Measurements from ENCODE around the gene SPPL2A. TPM values are rescaled to one million over a fixed set of nuclear protein-coding genes. Genes with fewer than 3 reads are reported as not detected.

SPPL2A gene
- total RNA-seq, 4 donors from 2014 or later = 122 to 132 (median 128) TPM

DNA sequence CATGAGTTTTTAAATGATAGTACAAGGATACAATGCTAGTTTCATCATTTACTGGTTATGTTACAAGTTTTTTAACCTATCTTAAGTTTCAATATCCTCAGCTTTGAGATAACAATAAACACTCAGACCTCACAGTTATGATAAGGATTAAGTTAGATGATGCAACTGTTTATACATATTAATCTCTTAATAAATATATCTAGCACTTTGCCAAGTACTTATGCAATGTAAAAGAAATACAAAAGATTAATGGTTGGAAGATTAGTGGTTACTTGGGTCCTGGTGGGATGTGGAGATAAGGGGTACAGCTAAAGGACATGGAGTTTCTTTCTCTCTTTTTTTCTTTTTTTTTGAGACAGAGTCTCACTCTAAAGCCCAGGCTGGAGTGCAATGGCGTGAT, 12.0 kb downstream of the SPPL2A start:
- Histone ChIP-seq H3K4me1 (peaks cover 42 to 74% (median 61%) of the 10 kb centered on the region in 4 donors), H3K36me3 (peaks cover 0 to 12% (median 2%) of the 10 kb centered on the region in 4 donors), H3K27ac (replicated peaks in 1 of 4) (peak overlapping the region in 1 of 4 donors; percentile 24), H3K27me3 (no peaks in the 10 kb centered on the region), H3K9me3 (no peaks in the 10 kb centered on the region), H3K4me3 (no peak overlapping the region)
- WGBS = 81% methylated on average over 1 of the region's 1 CpG
- TF ChIP-seq POLR2AphosphoS5 (IDR thresholded peaks at IDR 0.05) = no peak
- DNase-seq (ENCODE audit: extremely low spot score) = no peak
- intact Hi-C loops (cut with DNase I) = no loop called here

DNA sequence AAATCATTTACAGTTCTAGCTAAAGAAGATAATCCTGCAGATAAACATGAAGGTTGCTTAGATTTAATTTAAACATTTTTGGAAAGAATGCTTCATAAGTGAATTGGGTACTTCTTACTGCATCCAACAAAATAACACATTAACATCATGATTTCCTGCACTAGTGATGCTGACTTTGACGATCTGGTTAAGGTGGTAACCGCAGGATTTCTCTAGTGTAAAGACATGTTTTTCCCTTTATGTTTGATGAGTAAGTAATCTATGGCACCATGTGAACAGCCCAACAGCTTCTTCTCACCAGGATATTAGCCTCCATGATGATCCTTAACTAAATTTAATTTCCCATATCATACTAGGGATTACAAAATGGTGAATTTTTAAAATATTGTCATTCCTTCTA, 14.1 kb downstream of the SPPL2A start:
- peaks cover 0 to 31% (median 7%) of the 10 kb centered on the region in 4 donors for H3K36me3 ChIP-seq
- no peak overlapping the region for H3K4me3 ChIP-seq
- H3K27me3 ChIP-seq = no peaks in the 10 kb centered on the region
- H3K9me3 ChIP-seq = no peaks in the 10 kb centered on the region
- DNase-seq (ENCODE audit: extremely low spot score) = no peak
- intact Hi-C loops (cut with DNase I) = no loop called here
- WGBS = 90% methylated on average over 2 of the region's 2 CpGs
- TF ChIP-seq POLR2A (IDR thresholded peaks at IDR 0.05; ENCODE audit: low read depth) (no peak), EP300 (IDR thresholded peaks at IDR 0.05) (no peak), POLR2AphosphoS5 (IDR thresholded peaks at IDR 0.05) (no peak)
- TF ChIP-seq, protein P1, sequence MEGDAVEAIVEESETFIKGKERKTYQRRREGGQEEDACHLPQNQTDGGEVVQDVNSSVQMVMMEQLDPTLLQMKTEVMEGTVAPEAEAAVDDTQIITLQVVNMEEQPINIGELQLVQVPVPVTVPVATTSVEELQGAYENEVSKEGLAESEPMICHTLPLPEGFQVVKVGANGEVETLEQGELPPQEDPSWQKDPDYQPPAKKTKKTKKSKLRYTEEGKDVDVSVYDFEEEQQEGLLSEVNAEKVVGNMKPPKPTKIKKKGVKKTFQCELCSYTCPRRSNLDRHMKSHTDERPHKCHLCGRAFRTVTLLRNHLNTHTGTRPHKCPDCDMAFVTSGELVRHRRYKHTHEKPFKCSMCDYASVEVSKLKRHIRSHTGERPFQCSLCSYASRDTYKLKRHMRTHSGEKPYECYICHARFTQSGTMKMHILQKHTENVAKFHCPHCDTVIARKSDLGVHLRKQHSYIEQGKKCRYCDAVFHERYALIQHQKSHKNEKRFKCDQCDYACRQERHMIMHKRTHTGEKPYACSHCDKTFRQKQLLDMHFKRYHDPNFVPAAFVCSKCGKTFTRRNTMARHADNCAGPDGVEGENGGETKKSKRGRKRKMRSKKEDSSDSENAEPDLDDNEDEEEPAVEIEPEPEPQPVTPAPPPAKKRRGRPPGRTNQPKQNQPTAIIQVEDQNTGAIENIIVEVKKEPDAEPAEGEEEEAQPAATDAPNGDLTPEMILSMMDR (IDR thresholded peaks at IDR 0.05) = no peak
- peaks cover 42 to 92% (median 70%) of the 10 kb centered on the region in 4 donors for H3K4me1 ChIP-seq
- H3K27ac ChIP-seq (replicated peaks in 1 of 4) = peak overlapping the region in 1 of 4 donors; percentile 69

DNA sequence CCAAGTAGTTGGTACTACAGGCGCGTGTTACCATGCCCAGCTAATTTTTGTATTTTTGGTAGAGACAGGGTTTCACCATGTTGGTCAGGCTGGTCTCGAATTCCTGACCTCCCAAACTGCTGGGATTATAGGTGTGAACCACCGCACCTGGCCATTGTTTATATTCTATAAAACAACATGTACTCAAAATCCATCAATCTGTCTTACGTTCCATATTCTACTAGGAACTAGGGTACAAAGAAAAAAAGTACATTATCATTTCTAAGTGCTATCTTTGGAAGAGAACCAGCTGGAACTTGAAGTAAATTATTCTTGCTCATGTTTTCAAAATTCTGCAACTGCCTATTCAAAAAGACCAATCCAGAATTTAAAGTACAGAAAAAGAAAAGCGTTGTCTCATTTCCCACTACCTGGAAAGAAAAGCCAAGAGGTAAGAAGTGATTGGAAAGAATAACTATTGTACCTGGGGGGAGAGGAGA, 15.2 kb downstream of the SPPL2A start:
- peaks cover 42 to 85% (median 67%) of the 10 kb centered on the region in 4 donors for H3K4me1 ChIP-seq
- TF ChIP-seq, protein P1 (IDR thresholded peaks at IDR 0.05) = no peak
- TF ChIP-seq POLR2AphosphoS5 (IDR thresholded peaks at IDR 0.05) (no peak), EP300 (IDR thresholded peaks at IDR 0.05) (no peak), POLR2A (IDR thresholded peaks at IDR 0.05; ENCODE audit: low read depth) (no peak)
- intact Hi-C loops (cut with DNase I) = no loop called here

DNA sequence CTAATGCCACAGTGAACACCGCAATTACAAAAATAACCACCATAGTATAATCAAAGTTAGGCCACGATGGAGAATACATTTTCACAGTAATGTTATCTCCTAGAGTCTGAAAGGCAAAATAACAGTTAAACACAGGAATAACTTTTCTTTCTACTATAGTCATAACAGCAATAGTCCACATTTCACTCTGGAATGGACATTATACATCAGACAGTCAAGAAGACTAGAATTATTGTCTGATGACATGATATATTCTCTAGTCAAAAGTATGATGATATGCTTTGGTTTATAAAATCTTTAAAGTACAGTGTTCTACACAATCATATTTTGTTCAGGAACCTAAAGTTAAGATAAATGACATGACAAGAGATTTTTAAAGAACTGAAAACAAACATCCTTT, 18.0 kb downstream of the SPPL2A start:
- Histone ChIP-seq H3K4me3 (no peak overlapping the region), H3K9me3 (no peaks in the 10 kb centered on the region), H3K4me1 (peaks cover 28 to 60% (median 47%) of the 10 kb centered on the region in 4 donors), H3K27ac (replicated peaks in 1 of 4) (peak overlapping the region; percentile 1 to 68 (median 48)), H3K36me3 (peaks cover 13 to 55% (median 36%) of the 10 kb centered on the region in 4 donors), H3K27me3 (no peaks in the 10 kb centered on the region)
- intact Hi-C loops (cut with DNase I) = no loop called here
- WGBS = 72% methylated on average over 2 of the region's 2 CpGs
- TF ChIP-seq POLR2AphosphoS5 (IDR thresholded peaks at IDR 0.05) = no peak
- TF ChIP-seq POLR2A (IDR thresholded peaks at IDR 0.05; ENCODE audit: low read depth) = no peak
- TF ChIP-seq, protein P1 (IDR thresholded peaks at IDR 0.05) = no peak
- TF ChIP-seq EP300 (IDR thresholded peaks at IDR 0.05) = no peak
- no peak for DNase-seq (ENCODE audit: extremely low spot score)

More for the DNA sequence above, 15.2 kb downstream of the SPPL2A start:
- no peak overlapping the region for H3K4me3 ChIP-seq
- peaks cover 5 to 41% (median 15%) of the 10 kb centered on the region in 4 donors for H3K36me3 ChIP-seq
- peak overlapping the region; percentile 40 to 69 (median 57) for H3K27ac ChIP-seq (replicated peaks in 1 of 4)
- 48% methylated on average over 6 of the region's 6 CpGs for WGBS
- no peaks in the 10 kb centered on the region for H3K27me3 ChIP-seq
- no peaks in the 10 kb centered on the region for H3K9me3 ChIP-seq
- no peak for DNase-seq (ENCODE audit: extremely low spot score)

DNA sequence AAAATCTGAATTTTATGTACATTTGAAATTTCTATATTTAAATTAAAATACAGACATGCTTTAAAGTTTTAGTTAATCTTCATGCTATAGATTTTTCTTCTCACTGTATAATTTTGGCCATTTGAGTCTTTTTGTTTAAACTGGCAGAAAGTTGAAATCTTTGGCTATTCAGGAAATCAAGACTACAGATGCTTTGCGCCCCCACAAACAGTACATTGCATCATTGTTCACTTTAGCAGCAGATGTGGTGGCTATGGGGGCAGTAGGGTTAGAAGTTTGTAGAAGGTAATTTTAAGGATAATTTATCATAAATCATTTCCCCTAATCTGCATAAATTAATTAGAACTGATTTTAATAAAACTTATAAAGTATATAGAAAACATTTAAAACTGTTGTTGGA, 20.9 kb downstream of the SPPL2A start:
- WGBS = 97% methylated on average over 1 of the region's 1 CpG
- H3K27me3 ChIP-seq = no peaks in the 10 kb centered on the region
- no peaks in the 10 kb centered on the region for H3K9me3 ChIP-seq
- H3K27ac ChIP-seq (replicated peaks in 1 of 4) = no peak overlapping the region
- no peak for DNase-seq (ENCODE audit: extremely low spot score)
- no peak overlapping the region for H3K4me3 ChIP-seq
- peaks cover 6 to 31% (median 20%) of the 10 kb centered on the region in 4 donors for H3K4me1 ChIP-seq
- intact Hi-C loops (cut with DNase I) = no loop called here
- no peak for TF ChIP-seq EP300 (IDR thresholded peaks at IDR 0.05)
- TF ChIP-seq POLR2AphosphoS5 (IDR thresholded peaks at IDR 0.05) = no peak
- no peak for TF ChIP-seq POLR2A (IDR thresholded peaks at IDR 0.05; ENCODE audit: low read depth)
- TF ChIP-seq, protein P1 (IDR thresholded peaks at IDR 0.05) = no peak
- peaks cover 23 to 76% (median 55%) of the 10 kb centered on the region in 4 donors for H3K36me3 ChIP-seq
